Measurements from ENCODE around the gene CELSR2.

DNA sequence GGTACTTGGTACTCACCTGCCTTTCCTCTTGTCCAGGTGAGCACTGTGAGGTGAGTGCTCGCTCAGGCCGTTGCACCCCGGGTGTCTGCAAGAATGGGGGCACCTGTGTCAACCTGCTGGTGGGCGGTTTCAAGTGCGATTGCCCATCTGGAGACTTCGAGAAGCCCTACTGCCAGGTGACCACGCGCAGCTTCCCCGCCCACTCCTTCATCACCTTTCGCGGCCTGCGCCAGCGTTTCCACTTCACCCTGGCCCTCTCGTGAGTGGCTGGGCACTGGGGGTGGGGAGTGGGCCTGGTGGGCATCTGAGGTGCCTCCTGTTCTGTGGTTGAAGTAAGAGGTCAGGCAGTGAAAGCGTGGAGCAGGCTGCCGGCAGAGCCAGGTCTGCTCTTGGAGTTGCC lies 11.7 kb downstream of the CELSR2 start:
- TF ChIP-seq SRF (IDR thresholded peaks at IDR 0.05; ENCODE audit: low read depth) (no peak), ATF3 (IDR thresholded peaks at IDR 0.05) (no peak), CTCF (IDR thresholded peaks at IDR 0.05 in 2 of 3, conservative IDR thresholded peaks at IDR 0.05 in 1 of 3; ENCODE audit: borderline replicate concordance in 1 of 3, insufficient read depth in 1 of 3, low read depth in 2 of 3, low read length in 2 of 3) (no peak), POLR2A (IDR thresholded peaks at IDR 0.05; ENCODE audit: borderline replicate concordance, extremely low read depth, insufficient read depth, insufficient read length) (no peak), POLR2AphosphoS5 (IDR thresholded peaks at IDR 0.05; ENCODE audit: low read depth, low read length) (no peak), JUND (IDR thresholded peaks at IDR 0.05) (no peak), EZH2 (IDR thresholded peaks at IDR 0.05) (no peak), EGR1 (IDR thresholded peaks at IDR 0.05; ENCODE audit: low read depth) (no peak)
